Measurements from ENCODE around the gene LINC01488.

LINC01488 gene

DNA sequence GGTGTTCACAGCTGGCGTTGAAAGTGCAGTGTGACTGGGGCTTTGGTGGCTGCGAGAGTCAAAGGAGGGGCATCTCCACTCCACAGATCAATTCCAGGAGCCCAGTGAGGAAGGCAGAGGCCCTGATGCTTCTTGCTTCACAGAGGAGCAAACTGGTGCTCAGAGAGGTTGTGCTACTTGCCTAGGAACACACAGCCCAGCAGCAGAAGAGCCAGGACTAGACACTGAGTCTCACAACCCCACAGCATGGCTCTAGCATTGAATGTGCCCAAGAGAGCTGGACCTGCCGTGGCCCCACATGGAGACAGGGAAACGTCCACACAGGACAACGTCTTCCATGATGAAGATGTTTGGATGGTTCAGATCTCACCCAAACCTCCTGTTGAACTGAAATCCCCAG is 33.3 kb downstream of the LINC01488 start:
- Histone ChIP-seq H3K4me3 (no peak overlapping the region), H3K36me3 (replicated peaks) (no peaks in the 10 kb centered on the region), H3K4me1 (no peaks in the 10 kb centered on the region), H3K9me3 (peaks cover 3% of the 10 kb centered on the region; the same call in 1 of the 2 replicates), H3K27me3 (ENCODE audit: low read depth) (no peaks in the 10 kb centered on the region)
- in situ Hi-C loops (cut with MboI; ENCODE audit: low sequenced_read_pairs), result no loop called here
- DNase-seq (ENCODE audit: low spot score in 2 of 2), result no peak

DNA sequence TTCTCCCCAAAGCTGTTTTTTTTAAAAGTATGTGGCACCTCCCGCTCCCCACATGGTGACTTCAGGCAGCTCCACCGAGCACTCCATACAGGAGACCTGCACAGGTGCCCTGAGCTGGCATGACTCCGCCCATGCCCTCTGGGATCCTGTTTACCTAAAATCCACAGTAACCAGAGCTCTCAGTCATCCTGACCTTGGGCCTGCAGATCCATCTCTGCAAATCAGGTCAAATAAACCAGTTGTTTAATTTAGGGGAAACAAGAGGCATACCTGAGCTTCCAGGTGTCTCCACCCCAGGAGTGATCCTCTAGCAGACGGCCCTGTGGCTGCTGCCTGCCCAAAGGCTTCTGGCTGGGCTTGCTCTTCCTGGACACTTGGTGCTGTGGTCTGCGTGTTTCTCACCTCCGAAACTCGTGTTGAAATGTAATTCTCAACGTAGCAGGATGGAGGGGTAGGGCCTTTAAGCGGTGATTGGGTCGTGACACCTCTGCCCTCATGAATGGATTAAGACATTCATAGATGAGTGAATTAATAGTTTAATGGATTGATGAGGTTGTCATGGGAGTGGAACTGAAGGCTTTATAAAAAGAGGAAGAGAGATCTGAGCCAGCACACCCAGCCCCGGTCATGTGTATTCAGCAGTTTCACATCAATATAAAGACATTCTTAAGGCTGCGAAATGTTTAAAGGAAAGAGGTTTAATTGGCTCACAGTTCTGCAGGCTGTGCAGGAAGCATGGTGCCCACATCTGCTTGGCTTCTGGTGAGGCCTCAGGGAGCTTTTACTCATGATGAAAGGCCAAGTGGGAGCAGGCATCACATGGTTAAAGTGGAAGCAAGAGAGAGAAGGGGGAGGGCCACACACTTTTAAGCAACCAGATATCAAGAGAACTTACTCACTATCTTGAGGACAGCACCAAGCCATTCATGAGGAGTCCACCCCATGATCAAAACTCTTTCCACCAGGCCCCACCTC is 34.1 kb downstream of the LINC01488 start:
- DNase-seq (ENCODE audit: low spot score in 2 of 2), result no peak
- H3K36me3 ChIP-seq (replicated peaks), result no peaks in the 10 kb centered on the region
- no peak overlapping the region for H3K4me3 ChIP-seq
- H3K4me1 ChIP-seq, result no peaks in the 10 kb centered on the region
- H3K9me3 ChIP-seq, result peaks cover 3% of the 10 kb centered on the region; the same call in 1 of the 2 replicates
- in situ Hi-C loops (cut with MboI; ENCODE audit: low sequenced_read_pairs), result no loop called here
- H3K27me3 ChIP-seq (ENCODE audit: low read depth), result no peaks in the 10 kb centered on the region

DNA sequence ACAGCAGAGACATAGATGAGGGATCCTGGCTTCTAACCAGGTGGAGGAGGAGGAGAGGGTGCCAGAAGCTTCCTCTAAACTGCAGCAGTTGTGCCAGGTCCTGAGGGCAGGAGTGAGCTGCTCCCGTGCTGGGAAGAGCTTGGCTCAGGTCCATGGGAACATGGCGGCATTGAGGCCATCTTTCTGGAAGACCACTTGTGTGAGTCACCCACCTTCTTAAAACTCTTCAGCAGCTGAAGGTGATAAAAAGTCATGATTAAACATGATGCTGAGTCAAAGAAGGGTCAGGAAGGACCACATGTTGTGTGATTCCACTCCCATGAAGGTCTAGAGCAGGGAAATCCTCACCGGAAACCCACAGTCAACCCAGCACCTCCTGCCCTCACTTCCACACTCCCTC is 35.1 kb downstream of the LINC01488 start:
- peaks cover 4% of the 10 kb centered on the region; the same call in 1 of the 2 replicates for H3K4me1 ChIP-seq
- DNase-seq (ENCODE audit: low spot score in 2 of 2), result no peak
- in situ Hi-C loops (cut with MboI; ENCODE audit: low sequenced_read_pairs), result no loop called here
- no peak overlapping the region for H3K4me3 ChIP-seq
- peaks cover 3% of the 10 kb centered on the region; the same call in 1 of the 2 replicates for H3K9me3 ChIP-seq
- H3K27me3 ChIP-seq (ENCODE audit: low read depth), result no peaks in the 10 kb centered on the region
- no peaks in the 10 kb centered on the region for H3K36me3 ChIP-seq (replicated peaks)

DNA sequence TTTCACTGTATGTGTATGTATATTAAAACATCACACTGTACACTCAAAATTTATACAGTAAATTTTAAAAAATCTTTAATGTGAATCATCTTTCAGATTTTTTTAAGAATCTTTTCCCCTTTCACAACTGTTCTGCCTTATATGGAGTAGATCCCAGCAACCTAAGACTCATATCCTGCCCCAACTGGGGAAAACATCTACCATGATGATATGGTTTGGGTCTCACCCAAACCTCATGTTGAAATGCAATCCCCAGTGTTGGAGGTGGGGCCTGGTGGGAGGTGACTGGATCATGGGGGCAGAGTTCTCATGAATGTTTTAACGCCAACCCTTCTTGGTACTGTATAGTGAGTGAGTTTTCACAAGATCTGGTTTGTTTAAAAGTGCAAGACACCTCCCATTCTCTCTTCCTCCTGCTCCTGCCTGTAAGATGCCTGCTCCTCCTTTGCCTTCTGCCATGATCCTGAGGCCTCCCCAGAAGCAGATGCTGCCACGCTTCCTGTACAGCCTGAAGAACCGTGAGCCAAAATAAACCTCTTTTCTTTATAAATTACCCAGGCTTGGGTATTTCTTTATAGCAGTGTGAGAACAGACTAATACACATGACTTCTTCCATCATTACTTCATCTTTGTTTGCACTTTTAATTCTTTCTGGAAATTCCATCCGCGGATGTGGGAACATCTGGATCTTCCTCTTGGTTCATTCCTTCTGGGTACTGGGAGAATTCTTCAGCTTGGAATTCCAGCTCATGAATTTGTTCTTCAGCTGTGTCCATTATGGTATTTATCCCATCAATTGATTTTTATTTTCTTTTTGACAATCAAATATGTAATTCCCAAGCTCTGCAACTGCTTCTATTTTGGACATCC is 36.9 kb downstream of the LINC01488 start:
- Histone ChIP-seq H3K4me3 (no peak overlapping the region), H3K36me3 (replicated peaks) (no peaks in the 10 kb centered on the region), H3K9me3 (peaks cover 3% of the 10 kb centered on the region; the same call in 1 of the 2 replicates), H3K4me1 (peaks cover 7% of the 10 kb centered on the region), H3K27me3 (ENCODE audit: low read depth) (no peaks in the 10 kb centered on the region)
- no peak for DNase-seq (ENCODE audit: low spot score in 2 of 2)
- in situ Hi-C loops (cut with MboI; ENCODE audit: low sequenced_read_pairs), result no loop called here

DNA sequence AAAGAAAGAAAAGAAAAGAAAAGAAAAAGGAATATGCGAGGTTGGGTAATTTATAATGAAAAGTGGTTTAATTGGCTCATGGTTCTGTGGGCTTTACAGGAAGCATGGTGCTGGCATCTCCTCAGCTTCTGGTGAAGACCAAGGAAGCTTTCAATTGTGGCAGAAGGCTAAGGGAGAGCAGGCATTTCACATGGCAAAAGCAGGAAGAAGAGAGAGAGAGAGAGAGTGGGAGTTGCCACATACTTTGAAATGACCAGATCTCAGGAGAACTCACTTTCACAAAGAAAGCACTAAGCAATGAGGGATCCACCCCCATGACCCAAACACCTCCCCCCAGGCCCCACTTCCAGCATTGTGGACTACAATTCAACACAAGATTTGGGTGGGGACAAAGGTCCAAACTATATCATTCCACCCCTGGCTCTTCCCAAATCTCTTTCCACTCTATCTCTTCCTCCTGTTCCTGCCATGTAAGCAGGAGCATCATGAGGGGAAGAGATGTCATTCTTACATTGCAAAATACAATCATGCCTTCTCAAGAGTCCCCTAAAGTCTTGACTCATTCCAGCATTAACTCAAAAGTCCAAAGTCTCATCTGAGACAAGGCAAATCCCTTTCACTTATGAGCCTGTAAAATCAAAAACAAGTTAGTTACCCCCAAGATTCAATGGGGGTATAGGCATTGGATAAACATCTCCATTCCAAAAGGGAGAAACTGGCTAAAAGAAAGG is 38.9 kb downstream of the LINC01488 start:
- no peaks in the 10 kb centered on the region for H3K36me3 ChIP-seq (replicated peaks)
- H3K9me3 ChIP-seq, result peaks cover 3% of the 10 kb centered on the region; the same call in 1 of the 2 replicates
- peaks cover 7% of the 10 kb centered on the region for H3K4me1 ChIP-seq
- no peaks in the 10 kb centered on the region for H3K27me3 ChIP-seq (ENCODE audit: low read depth)
- in situ Hi-C loops (cut with MboI; ENCODE audit: low sequenced_read_pairs), result no loop called here
- no peak for DNase-seq (ENCODE audit: low spot score in 2 of 2)
- H3K4me3 ChIP-seq, result no peak overlapping the region

DNA sequence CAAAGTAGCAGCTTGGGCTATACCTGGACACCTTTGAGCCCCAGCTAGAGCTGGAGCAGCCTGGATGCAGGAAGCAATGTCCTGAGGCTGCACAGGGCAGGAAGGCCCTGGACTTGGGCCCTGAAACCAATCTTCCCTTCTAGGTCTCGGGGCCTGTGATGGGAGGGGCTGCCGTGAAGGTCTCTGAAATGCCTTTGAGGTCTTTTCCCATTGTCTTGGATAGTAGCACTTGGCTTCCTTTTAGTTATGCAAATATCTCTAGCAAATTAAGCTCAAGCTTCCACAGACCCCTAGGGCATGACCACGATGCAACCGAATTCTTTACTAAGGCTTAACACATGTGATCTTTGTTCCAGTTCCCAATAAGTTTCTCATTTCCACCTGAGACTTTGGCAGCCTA is 40.0 kb downstream of the LINC01488 start:
- Histone ChIP-seq H3K4me3 (no peak overlapping the region), H3K4me1 (peaks cover 7% of the 10 kb centered on the region), H3K9me3 (peaks cover 3% of the 10 kb centered on the region; the same call in 1 of the 2 replicates), H3K36me3 (replicated peaks) (no peaks in the 10 kb centered on the region), H3K27me3 (ENCODE audit: low read depth) (no peaks in the 10 kb centered on the region)
- in situ Hi-C loops (cut with MboI; ENCODE audit: low sequenced_read_pairs), result no loop called here
- peak; percentile 82 to 94 for DNase-seq (ENCODE audit: low spot score in 2 of 2)

DNA sequence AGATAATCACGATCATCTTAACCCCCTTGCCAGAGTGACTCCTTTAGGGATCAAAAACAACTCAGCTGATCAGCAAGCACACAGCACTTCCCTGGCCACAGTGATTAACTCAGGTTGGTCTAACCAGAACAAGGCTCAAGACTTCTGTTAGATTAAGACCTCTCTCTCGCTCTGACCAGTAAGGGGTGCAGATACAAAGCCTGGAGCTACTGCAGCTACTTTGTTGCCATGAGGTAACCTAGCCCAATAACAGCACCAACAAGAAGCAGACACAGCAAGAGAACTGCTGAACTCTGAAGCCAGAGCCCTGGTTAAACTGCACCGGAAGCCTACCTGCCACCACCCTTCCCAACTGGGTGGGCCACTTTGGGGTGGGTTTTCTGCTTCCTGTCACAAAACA is 42.0 kb downstream of the LINC01488 start:
- Histone ChIP-seq H3K27me3 (ENCODE audit: low read depth) (no peaks in the 10 kb centered on the region), H3K36me3 (replicated peaks) (no peaks in the 10 kb centered on the region), H3K9me3 (peaks cover 2% of the 10 kb centered on the region; the same call in 1 of the 2 replicates), H3K4me1 (peaks cover 7% of the 10 kb centered on the region), H3K4me3 (no peak overlapping the region)
- in situ Hi-C loops (cut with MboI; ENCODE audit: low sequenced_read_pairs), result no loop called here
- DNase-seq (ENCODE audit: low spot score in 2 of 2), result no peak

DNA sequence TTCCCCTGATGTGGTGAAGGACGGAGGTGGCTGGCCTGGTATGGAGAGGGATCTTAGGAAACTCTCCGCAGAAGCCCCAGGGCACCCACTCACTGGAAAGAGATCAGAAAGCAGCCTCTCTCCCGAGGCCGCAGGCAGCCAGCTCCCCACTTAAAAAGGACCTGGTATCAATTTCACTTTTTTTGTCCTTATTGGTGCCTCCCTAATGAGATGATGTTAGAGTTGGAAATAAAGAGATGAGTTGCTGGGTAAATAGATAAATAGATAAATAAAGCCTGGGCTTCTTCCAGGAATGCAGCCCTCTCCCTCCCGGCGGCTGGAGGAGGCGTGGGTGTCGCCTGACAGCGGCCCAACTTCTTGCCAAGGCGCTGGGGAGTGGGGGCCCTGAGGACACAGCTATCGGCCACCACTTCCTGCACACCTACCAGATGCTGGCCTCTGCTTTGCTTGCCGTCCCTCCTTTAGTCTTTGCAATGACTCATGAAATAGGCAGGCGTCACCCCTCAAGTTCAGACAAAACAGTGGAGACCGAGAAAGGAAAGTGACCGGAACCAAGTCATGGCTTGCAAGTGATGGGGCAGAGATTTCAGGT is 42.9 kb downstream of the LINC01488 start:
- in situ Hi-C loops (cut with MboI; ENCODE audit: low sequenced_read_pairs), result no loop called here
- no peak for DNase-seq (ENCODE audit: low spot score in 2 of 2)
- no peaks in the 10 kb centered on the region for H3K9me3 ChIP-seq
- H3K4me1 ChIP-seq, result peaks cover 7% of the 10 kb centered on the region
- no peak overlapping the region for H3K4me3 ChIP-seq
- H3K27me3 ChIP-seq (ENCODE audit: low read depth), result no peaks in the 10 kb centered on the region
- H3K36me3 ChIP-seq (replicated peaks), result no peaks in the 10 kb centered on the region

DNA sequence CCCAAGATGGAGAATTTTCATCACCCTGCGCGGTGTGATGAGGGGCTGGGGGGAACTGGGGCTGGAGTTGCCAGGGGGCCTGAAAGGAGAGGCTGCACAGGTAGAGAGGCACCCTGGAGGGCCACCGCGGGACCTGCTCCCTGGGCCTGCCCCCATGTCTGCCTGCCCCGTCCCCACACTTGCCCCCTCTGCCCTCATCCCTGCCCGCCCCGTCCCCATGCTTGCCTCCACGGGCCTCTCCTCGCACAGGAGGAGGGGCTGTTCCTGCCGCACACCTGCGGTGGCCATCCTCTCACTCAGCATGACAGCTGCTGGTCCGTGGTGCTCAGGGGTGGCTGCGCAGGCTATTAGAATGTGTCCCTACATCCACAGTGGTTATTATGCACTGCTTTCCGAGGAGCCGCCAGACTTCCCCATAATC is 43.5 kb downstream of the LINC01488 start:
- Histone ChIP-seq H3K36me3 (replicated peaks) (no peaks in the 10 kb centered on the region), H3K4me1 (peaks cover 7% of the 10 kb centered on the region), H3K4me3 (no peak overlapping the region), H3K27me3 (ENCODE audit: low read depth) (no peaks in the 10 kb centered on the region), H3K9me3 (no peaks in the 10 kb centered on the region)
- in situ Hi-C loops (cut with MboI; ENCODE audit: low sequenced_read_pairs), result no loop called here
- DNase-seq (ENCODE audit: low spot score in 2 of 2), result no peak

DNA sequence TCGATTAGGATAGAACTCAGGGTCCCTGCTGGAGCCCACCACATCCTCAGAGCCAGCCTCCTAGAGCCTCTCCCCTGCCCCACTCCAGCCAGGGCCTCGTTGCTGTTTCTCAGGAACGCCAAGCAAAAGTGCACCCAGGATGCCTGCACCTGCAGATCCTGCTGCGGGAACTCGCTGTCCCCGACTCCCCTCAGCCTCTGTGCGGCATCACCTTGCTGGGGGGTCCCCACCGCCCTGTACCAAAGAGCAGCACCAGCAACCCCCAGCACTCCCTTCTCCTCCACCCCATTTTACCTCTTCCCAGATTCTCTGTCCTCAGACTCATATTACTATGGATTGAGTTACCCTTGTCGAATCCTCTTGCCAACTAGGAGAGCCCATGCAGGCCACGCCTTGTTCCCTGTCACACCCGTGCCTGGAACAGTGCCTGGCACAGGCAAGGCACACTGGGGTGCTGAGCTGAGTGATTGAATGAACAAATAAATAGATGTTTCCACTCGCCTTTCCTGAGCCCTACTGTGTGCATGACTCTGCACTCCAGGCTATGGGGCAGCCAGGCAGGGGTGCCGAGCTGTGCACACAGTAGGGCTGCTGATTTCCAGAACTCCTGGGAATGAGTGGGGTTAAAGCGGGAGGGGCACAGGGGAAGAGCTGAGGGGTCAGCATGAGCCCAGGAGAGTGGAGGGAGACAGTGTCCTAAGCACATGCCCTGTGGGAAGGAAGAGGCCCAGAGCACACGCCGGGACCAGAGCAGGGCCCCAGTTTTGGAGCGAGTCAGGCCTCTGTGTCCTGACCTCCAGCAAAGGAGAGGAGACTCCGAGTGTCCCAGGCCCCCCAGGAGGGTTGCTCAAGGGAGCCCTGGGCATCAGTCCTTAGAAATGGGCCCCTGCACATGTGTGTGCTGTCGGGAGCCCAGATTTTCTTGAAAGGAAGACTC is 44.3 kb downstream of the LINC01488 start:
- H3K4me3 ChIP-seq, result no peak overlapping the region
- no peaks in the 10 kb centered on the region for H3K9me3 ChIP-seq
- in situ Hi-C loops (cut with MboI; ENCODE audit: low sequenced_read_pairs), result no loop called here
- peaks cover 7% of the 10 kb centered on the region for H3K4me1 ChIP-seq
- no peak for DNase-seq (ENCODE audit: low spot score in 2 of 2)
- H3K36me3 ChIP-seq (replicated peaks), result no peaks in the 10 kb centered on the region
- H3K27me3 ChIP-seq (ENCODE audit: low read depth), result no peaks in the 10 kb centered on the region

DNA sequence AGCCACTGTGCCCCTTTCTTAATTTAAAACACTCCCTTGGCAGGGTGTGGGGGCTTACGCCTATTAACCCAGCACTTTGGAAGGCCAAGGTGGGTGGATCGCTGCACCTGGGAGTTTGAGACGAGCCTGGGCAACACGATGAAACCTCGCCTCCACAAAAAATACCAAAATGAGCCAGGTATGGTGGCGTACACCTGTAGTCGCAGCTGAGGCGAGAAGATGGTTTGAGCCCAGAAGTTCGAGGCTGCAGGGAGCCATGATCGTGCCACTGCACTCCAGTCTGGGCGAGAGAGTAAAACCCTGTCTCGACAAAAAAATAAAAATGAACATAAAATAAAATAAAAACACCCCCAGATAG is 45.0 kb downstream of the LINC01488 start:
- in situ Hi-C loops (cut with MboI; ENCODE audit: low sequenced_read_pairs), result no loop called here
- Histone ChIP-seq H3K4me3 (no peak overlapping the region), H3K4me1 (peaks cover 4% of the 10 kb centered on the region)

DNA sequence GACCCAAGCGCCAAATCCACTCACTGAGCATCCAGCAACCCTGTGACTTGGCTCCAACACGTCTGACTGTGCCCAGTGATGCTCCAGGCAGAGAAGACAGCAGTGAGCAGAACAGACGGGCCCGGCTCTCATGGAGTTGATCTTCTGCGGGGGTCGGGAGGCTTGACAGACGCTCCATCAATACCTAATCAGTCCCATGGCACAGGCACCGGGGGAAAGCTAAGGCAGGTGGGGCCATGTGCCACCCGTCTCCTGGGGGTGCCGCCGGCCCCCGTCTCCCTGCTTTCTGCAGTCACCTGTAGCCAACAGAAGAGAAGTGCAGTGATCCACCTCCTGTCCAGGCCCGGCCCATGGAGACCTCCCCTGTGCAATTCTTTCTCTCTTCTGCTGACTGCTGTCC is 47.5 kb downstream of the LINC01488 start:
- no peak for DNase-seq (ENCODE audit: low spot score in 2 of 2)
- in situ Hi-C loops (cut with MboI; ENCODE audit: low sequenced_read_pairs), result no loop called here
- H3K27me3 ChIP-seq (ENCODE audit: low read depth), result peaks cover 6% of the 10 kb centered on the region; the same call in 1 of the 2 replicates
- H3K4me3 ChIP-seq, result no peak overlapping the region
- no peaks in the 10 kb centered on the region for H3K9me3 ChIP-seq
- no peaks in the 10 kb centered on the region for H3K4me1 ChIP-seq
- no peaks in the 10 kb centered on the region for H3K36me3 ChIP-seq (replicated peaks)

More for the DNA sequence above, 45.0 kb downstream of the LINC01488 start:
- no peak for DNase-seq (ENCODE audit: low spot score in 2 of 2)
- Histone ChIP-seq H3K9me3 (no peaks in the 10 kb centered on the region), H3K27me3 (ENCODE audit: low read depth) (no peaks in the 10 kb centered on the region), H3K36me3 (replicated peaks) (no peaks in the 10 kb centered on the region)
